CD4-positive, alpha-beta T cell treated with Interleukin-1 beta for 1 hour (primary cell): ENCODE results near the gene FBLN2.
"Not testable (repeated sequence)": the region's sequence is repeated elsewhere in the genome, so short reads cannot be mapped to it uniquely, and the experiment has no call there.

ENCODE experiments used
- DNase-seq, 2 donors: peaks; one replicate each; pipeline ENCODE4 v3.0.0-alpha.2; 2020 to 2022

The FBLN2 gene

GRCh38 chr3:13548696-13549622 is at the start of gene FBLN2:
FBLN2 (plus strand) TSS chr3:13549125; CDS start chr3:13570356, 21,231 bp downstream.
- peak; percentile 16 to 32 for DNase-seq

- not testable (repeated sequence) for DNase-seq
These were observed 49.7 kb upstream of the FBLN2 start for GRCh38 chr3:13499246-13499645.

- DNase-seq: no peak
These were observed 48.6 kb upstream of the FBLN2 start for GRCh38 chr3:13500133-13500885.

- DNase-seq: no peak
These were observed 47.9 kb upstream of the FBLN2 start for GRCh38 chr3:13501056-13501455.

- no peak for DNase-seq
These were observed 47.4 kb upstream of the FBLN2 start for GRCh38 chr3:13501521-13501920.

GRCh38 chr3:13501958-13502790 is 46.8 kb upstream of the FBLN2 start:
- DNase-seq: no peak

GRCh38 chr3:13502791-13503060 is 46.2 kb upstream of the FBLN2 start:
- no peak for DNase-seq

- DNase-seq: no peak
These were observed 44.6 kb upstream of the FBLN2 start for GRCh38 chr3:13504161-13504831.

GRCh38 chr3:13505147-13506130 is 43.5 kb upstream of the FBLN2 start:
- no peak for DNase-seq

GRCh38 chr3:13506239-13506638 is 42.7 kb upstream of the FBLN2 start:
- DNase-seq: no peak

GRCh38 chr3:13506680-13507079 is 42.2 kb upstream of the FBLN2 start:
- no peak for DNase-seq

- no peak for DNase-seq
These were observed 41.7 kb upstream of the FBLN2 start for GRCh38 chr3:13507247-13507569.

- no peak for DNase-seq
These were observed 41.2 kb upstream of the FBLN2 start for GRCh38 chr3:13507570-13508339.

- no peak for DNase-seq
These were observed 40.4 kb upstream of the FBLN2 start for GRCh38 chr3:13508496-13508895.

- DNase-seq: no peak
These were observed 39.7 kb upstream of the FBLN2 start for GRCh38 chr3:13509059-13509815.

- no peak for DNase-seq
These were observed 39.1 kb upstream of the FBLN2 start for GRCh38 chr3:13509816-13510192.

- DNase-seq: no peak
These were observed 36.5 kb upstream of the FBLN2 start for GRCh38 chr3:13512451-13512850.

GRCh38 chr3:13513051-13513912 is 35.6 kb upstream of the FBLN2 start:
- DNase-seq: no peak

- DNase-seq: no peak
These were observed 34.9 kb upstream of the FBLN2 start for GRCh38 chr3:13513913-13514517.
